GM18867 (cell line): ENCODE measurements around the gene KLF13.
A peak's percentile ranks its signal among the peaks of the same experiment; 100 is the strongest.
"Not testable (repeated sequence)": the region's sequence is repeated elsewhere in the genome, so short reads cannot be mapped to it uniquely, and the experiment has no call there.

ENCODE experiments used
- ATAC-seq: cut with Tn5 transposase; IDR thresholded peaks from one replicate; pipeline ENCODE4 v1.9.1; 2021; ENCODE audit warnings: mild to moderate bottlenecking, moderate library complexity; ENCODE audit not compliant: unreplicated experiment

The KLF13 gene

DNA sequence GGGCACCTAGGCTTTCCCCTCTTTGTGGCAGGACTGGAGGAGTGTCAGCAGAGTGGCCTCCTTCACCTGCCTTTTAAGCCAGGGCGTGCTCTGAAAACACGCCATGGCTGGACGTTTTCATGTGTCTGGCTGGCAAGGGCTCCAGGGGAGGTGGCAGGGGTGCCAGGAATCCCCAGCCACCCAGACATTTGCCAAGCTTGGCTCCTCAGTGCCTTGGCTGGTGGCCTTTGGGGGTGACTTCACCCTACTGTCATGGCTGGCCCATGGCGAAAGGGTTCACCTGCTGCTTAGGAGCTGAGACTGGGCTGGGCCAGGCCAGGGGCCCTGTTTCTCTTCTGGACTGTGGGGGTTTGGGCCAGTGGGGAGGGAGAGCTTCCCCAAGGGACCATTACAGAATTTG, 17.6 kb downstream of the KLF13 start:
- ATAC-seq, result no peak

DNA sequence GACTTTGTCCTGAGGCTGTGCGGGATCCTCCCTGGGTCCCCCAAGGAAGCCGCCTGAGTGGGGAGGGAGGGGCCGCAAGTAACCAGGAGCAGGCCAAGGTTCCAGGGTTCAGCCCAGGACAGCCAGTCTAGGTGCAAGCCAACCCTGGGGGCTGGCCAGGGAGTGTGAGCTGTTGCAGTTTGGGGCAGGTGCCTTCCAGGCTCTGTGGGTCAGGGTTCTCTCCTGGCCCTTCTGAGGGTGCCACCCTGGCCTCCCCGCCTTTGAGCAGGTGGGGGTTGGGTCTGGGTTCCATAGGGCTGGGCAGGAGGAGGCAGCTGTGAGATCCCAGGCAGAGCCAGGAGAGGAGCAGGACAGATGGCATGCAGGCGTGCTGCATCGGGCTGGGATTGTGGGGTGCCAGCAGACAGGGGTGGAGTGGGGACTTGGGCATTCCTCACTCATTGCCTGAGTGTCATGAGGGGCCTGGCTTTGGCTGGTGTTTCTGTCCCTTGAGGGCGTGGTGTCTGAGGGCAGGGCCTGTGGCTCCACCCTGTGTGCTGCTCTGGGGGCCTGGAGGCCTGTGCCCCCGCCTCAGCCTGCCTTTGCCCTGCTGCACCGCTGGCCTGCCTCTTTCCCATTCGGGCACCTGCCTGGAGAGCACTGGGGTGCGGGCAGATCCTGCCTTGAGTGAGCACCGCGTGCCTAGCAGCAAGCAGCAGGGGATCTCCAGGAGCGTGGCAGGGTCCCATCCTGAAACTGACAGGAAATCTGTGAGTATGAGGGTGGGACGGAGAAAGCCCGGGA, 18.4 kb downstream of the KLF13 start:
- peak; percentile 40 for ATAC-seq

DNA sequence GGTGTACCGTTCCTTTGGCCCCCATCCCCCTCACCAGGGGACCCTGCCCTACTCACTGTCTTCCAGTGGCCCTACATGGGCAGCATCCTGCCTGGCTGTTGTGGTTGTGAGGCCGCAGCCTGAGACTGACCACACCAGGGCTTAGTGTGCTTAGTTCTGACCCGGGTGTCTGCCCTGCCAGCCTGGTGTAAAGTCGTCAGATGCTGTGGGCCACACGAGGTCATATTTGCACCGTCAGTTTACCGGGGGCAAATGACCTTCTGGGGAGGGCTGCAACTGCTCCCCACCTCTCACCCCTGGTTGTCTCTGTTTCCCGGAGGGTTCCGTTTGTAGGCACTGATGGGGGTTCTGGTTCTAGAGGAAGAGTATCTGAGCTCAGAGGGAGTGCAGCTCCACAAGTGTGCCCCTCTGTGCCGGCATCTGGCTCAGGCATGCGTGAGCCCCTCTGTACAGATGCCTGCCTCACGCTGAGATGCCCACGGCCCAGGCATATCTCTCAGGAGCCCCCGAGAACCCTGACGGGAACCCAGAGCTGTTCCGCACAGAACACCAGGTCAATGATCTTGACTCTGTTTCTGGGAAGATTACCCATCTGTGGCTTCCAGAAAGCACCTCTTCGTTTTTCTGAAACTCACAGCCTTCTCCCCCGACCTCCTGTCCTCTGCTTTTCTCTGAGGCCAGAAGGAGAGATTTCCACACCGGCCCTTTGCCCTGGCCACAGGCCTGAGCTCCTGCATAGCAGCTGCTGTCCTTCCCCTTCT, 19.2 kb downstream of the KLF13 start:
- ATAC-seq, result peak; percentile 32

DNA sequence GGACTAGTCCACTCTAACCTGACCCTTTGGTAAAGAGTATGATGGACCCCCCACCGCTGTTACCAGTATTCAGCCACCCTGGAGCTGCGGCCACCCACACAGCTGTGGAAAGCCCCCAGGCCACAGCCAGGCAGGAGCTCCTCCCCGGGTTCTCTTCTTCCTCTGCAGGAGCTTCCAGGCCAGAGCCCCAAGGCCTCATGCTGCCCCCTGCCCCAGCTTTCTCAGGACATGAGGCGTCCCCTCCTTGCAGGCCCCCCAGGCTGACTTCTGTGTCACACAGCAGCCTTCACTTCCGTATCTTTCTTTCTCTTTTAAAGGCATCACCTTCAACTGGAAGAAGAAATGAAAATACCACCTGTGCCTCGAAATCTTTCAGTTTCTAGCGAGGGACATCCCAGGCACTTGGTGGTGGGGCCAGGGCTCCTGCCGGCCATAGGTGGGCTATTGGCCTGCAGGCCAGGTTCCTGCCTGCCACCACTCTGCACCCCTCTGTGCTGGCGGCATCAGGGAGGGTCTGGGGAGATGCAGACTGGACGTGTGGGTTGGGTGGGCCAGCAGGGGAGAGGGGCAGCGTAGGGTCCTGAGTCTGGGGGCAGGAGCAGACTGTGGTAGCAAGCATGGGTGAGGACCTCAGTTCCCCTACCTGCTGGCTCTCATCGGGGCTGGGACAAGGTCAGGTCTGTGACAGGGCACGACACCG, 19.9 kb downstream of the KLF13 start:
- peak; percentile 52 for ATAC-seq

DNA sequence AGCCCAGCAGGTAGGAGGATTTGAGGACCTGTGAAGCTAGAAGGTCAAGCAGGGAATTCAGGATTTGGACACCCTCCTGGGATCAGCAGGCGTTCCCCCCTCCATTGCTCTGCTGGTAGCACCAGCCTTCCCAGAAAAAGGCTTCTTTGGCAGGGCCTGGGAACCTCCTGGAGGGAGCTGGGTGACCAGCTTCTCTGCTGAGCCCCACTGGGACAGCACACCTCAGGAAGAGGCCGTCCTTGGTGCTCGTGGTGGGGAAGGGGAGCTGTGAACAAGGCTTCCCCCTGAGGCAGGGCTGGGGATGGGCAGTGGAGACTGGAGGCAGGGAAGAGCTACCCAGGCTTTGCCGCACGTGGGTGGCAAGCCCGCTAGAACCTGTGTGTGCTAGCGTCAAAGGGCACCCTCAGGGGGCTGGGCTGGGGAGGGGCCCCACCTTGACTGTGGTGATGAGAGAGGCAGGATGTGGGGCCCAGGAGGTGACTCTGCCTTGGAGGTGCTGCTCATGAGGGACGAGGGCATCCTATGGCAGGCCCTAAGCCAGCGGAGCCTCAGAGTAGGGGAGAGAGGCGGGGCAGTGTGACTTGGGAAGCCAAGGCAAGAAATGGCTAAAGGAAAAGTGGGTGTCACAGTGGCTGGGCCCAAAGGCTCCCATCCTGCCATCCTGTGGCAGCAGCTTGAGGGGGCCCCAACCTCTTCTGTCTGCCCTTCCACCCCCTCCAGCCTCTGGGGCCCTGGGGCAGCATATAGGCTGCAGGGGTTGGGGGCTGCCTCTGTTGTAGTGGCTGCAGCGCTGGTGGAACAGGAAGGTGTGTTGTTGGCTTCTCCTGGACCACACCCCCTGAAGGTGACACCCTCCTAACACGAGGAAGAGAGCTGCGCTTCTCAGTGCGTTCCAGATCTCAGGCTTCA, 20.7 kb downstream of the KLF13 start:
- no peak for ATAC-seq

DNA sequence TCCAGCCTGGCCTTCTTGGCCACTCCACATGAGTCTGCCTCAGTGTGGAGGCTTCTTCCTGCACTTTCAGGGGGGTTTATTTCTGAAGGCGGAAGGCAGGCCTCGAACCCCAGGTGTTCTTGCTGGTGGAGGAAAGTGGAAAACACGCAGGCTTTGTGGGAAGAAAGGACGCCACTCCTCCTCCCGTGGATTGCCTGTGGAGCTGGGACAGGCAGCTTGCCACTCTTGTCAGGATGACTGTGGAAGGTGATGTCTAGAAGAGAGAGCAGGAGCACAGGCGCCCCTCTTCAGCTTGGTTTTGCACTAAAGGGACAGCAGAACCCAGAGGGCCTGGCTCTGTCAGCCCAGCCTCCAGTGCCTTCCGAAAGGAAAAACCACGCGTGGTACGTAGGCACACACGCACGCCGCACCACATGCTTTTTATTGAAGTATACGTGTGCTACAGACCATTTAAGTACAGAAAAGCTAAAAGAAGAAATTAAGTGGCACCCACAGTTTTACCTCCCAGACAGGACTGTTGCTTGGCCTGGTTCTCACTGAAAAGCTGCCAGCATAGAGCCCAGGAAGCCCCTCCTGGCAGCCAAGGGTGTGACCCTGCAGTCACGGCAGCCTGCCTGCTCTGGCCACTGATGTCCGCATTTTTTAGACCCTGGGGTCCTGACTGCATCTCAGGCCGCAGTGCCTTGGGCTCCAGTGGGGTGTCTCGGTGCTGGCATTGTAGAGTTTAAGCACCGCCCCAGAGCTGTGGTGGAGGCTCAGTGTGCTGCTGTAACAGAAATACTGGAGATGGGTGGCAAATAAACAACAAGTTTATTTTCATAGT, 21.6 kb downstream of the KLF13 start:
- no peak for ATAC-seq

DNA sequence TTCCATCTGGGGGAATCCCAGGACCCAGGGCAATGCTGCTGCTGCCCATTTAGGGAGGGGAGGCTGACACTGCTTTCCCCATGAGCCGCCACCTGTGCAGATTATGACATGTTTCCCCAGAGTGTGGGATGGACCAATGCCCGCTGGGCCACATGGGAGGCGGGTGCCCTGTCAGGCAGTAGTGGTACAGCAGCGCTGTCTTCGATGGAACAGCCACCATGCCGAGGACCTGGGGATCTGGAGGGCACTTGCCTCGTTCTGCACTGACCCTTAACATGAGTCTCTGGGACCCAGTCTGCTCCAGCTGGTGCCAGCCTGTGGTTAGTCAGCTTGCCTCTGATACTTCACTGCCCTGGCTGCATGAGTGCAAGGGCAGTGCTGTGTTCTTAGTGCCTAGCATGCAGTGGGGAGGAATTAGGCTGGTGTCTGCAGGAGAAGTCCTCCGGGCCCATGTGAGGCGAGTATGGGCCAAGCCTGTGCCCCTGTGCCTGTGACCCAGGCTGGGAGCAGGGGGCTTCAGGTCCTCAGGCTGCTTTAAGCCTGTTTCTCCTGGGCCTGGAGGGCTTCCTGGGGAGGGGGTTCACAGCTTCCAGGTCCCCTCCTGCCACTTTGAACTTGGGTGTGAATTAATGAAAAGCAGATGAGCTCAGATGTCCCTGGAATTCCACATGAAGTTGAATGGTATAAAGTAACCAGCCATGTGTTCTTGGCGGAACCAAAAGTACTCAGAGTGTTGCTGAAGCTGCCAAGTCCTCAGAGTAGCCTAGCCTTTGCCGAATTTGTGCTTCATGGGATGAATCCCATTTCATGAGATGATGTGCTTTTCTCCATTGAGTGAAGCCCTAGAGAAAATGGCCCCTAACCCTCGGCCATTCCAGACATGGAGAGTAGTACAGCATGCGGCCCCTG, 22.9 kb downstream of the KLF13 start:
- ATAC-seq, result no peak

DNA sequence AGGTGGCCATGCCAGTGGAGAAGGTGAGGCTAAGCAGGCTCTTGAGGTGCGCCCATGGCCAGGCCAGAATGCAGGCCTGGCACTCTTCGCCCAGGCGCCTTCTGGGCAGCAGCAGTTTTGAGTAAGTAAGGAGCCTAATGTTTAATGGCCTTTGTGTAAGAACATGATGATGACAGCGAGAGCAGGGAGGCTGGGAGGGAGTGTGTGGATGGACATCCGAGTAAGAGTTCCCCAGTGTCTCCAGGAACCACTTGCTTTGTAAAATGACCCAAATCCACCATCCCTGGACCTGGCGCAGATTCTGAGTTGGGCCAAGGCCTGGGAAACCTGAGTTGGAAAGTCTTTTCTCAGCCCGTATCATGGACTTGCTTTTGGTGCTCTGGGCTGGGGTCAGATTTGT, 24.1 kb downstream of the KLF13 start:
- ATAC-seq, result no peak

DNA sequence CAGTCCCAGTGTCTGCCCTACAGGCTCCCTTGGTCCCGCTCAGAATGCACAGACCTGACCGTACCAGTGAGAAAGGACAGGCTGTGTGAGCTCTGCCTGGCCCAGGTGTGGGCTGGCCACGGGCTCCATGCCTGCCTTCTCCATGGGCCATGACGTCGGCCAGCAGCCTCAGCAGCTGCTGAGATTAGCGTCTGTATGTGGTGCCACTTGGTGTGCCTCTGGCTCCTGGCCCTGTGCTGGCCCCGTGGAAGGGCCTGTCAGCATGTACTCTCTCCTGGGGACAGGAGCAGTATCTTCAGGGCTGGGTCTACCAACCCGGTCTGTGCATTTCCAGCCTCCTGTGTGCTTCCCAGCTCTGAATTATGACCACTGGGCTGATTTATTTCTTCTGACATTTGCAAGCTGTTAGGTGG, 25.7 kb downstream of the KLF13 start:
- no peak for ATAC-seq

DNA sequence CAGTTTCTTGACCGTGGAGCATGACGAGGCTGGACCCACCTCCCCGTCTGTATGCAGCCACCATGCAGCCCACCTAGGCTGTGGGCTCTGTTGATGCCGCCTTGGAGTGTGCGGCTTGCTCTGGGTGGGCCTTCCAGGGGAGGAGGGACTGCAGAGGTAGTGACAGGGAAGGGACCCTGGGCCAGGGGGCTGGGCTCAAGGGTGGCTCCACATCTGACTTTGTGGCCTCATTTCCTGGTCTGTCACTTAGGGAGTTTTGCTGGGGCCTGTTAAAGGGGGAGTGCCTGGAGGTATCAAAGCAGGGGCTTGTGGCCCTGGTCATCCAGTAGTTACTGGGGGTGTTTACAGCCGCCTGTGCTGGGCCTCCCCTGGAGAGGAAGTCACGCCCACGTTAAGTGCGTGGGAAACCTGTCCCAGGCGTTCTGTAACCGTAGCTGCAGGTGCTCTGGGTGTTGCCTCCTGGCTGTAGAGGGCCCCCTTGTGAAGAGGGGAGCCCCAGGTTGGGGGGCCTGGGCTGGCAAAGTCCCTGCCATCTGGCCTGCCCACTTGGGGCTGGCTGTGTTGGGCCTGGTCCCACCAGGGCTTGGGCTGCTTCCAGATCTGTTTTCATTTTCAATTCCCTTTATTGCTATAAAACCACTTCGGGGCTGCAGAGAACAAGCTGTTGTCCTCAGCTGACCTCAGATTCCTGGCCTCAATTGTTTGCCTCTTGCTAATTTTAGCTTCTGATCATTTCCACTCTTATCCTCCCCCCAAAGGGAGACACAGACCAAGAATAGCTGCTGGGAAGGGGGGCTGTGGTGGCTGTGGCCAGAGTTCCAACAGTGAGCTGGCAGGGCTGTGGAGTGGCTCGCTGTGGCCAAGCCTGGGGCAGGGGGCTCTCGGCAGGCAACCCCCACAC, 26.5 kb downstream of the KLF13 start:
- peak; percentile 74 for ATAC-seq

DNA sequence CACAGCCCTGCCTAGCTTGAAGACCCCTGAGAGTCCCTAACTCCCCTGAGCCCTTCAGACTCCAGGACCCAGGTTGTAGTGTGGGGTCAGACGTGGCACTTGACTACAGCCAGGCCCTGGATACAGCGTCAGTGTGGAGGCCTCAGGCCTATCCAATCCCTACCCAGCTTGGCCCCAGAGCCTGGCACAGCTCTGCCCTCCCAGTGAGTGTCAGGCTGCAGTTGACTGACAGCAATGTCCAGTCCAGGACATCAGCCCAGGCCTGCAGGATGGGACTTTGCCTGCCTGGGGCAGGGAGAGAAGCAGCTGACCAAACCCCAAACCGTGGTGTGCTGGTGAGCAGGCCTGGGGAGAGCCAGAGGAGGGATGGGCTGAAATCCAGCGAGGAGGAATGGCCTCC, 27.3 kb downstream of the KLF13 start:
- ATAC-seq, result no peak

DNA sequence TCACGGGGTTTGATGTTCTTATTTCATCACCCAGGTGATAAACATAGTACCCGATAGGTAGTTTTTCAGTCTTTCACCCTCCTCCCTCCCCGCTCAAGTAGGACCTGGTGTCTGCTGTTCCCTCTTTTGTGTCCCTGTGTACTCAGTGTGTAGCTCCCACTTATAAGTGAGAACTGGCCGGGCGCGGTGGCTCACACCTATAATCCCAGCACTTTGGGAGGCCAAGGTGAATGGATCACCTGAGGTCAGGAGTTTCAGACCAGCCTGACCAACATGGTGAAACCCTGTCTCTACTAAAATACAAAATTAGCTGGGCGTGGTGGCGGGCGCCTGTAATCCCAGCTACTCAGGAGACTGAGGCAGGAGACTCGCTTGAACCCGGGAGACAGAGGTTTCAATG, 29.5 kb downstream of the KLF13 start:
- ATAC-seq, result not testable (repeated sequence)

DNA sequence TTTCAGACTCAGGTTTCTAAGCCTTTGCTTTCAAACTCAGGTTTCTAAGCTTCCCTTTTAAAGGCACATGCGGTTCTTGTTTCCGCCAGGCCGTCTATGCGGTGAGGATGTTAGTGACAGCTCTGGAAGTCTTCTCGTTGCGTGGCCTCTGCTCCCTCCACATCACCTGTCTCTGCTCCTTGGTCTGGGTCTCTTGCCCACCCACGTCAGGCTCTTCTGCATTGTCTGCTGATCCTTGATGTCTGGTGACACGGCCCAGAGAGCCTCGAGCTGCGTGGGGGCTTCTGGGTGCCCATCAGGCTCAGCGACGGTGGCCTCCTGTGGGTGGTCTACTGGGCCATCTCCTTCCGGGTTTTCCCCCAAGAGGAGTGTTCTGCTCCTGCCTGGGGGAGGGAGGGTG, 30.5 kb downstream of the KLF13 start:
- ATAC-seq, result no peak

DNA sequence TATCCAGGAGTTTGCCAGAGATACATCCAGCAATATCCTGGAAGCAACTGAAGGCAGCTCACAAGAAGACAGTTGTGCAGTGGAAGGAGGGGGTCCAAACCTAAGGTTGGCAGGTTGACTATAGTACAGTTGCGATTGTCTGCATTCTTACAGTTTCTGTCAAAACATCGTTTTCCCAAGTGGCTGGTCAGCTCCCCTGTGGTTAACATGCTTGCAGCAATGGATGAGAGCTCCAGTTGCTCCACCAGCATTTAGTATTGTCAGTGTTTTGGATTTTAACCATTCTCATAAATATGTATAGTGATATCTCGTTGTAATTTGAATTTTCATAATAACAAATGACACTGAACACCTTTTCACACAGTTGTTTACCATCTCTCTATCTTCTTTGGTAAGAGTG, 31.5 kb downstream of the KLF13 start:
- ATAC-seq, result no peak

DNA sequence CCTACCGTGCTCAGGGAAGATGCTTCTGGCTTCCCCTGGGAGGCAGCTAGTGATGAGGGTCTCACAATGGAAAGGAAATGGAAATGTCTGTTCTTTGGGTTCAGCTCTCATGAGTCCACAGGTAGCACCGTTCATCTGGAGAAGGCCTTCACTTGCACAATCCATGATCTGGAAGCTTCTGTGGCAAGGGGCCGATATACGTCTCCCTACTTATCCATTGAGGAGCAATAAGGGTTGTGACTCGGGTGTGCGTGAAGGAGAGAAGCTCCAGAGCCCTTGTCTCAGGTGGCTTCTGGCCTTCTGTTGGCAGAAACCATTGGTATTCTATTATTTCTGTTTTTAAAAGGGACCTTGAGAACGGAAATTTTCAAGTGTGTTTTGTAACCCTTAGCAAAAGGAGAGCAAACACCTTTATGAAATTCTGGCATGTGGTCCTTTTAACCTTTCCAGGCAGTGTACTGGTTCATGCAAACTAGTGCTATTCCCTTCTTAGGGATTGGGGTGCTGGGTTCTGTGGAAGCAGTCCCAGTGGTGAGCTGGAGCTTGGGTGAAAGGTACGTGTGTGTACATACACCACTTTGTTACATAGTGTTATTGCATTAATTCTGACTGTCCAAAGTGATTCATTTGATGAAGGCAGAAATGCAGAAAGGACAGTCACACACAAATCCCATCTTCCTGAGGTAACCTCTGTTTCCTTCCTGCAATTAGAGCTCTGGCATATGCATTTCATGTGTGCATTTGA, 32.5 kb downstream of the KLF13 start:
- ATAC-seq, result no peak

DNA sequence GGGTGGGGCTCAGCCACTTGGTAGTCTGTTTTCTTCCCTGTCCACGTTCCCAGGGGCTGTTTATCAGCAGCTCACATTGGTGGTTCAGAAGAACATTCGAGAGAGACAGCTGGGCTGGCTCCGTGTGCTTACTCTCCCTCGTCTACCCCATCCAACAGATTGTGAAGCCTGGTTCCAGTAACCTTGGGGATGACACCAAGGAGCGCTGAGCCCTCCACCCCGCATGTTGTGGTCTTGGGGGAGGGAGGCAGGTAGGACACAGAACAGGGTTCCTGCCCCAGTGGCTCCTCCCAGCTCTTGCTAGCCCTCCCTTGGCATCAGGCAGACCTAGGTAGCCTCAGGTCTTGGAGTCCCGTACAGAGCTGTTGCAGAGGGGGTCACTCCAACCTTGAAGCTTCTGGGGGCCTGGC, 33.1 kb downstream of the KLF13 start:
- ATAC-seq, result no peak

DNA sequence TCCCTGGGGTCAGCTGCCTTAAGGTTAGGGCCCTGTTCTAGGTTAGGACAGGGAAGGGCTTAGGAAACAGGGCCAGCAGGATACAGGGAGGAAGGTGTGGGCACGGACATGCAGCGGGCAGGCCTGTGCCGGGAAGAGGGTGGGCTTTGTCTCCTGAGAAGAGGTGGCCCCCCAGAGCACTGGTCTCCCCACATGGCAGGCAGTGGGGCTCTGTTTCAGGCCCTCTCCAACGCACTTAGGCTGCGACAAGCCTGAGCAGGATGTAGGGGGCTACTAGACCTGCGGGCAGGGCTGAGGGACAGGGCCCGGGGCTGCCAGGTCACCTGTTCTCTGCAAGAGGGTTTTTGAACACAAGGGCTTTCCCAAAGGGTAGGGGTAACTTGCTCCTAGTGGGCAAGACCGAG, 33.5 kb downstream of the KLF13 start:
- ATAC-seq, result no peak
